Heart left ventricle (tissue), 16 donors: Measurements from ENCODE around the gene SPAG9. TPM values are rescaled to one million over a fixed set of nuclear protein-coding genes. Genes with fewer than 3 reads are reported as not detected.

Source experiments
- ATAC-seq, 4 donors: fragments of 200-7000 bp; cut with Tn5 transposase; one replicate each; pipeline ENCODE4 v1.9.1; 2020 to 2022; ENCODE audit warnings: moderate library complexity in 4 of 4, mild to moderate bottlenecking in 3 of 4, moderate number of reproducible peaks in 1 of 4
- DNase-seq, 5 donors: peaks; one replicate each; pipeline ENCODE4 v3.0.0-alpha.2; 2020
- H3K27ac ChIP-seq, 12 donors: fragments of 200-600 bp; sonication (generic) in 4 of 12; one replicate each; pipeline versions ENCODE4 v1.5.0 to v1.8.0; 2016 to 2022; ENCODE audit warnings: mild to moderate bottlenecking in 2 of 12
- H3K27me3 ChIP-seq, 9 donors: fragments of 200-600 bp; sonication (generic) in 2 of 9; one replicate each; pipeline versions ENCODE4 v1.5.1 to v1.8.0; 2016 to 2022; ENCODE audit warnings: mild to moderate bottlenecking in 3 of 9
- H3K36me3 ChIP-seq, 9 donors: fragments of 200-600 bp; sonication (generic) in 2 of 9; one replicate each; pipeline versions ENCODE4 v1.5.0 to v1.8.0; 2018 to 2022; ENCODE audit warnings: mild to moderate bottlenecking in 2 of 9
- H3K4me1 ChIP-seq, 12 donors: fragments of 200-600 bp; sonication (generic) in 4 of 12; one replicate each; pipeline versions ENCODE4 v1.5.0 to v1.8.0; 2016 to 2022; ENCODE audit warnings: mild to moderate bottlenecking in 3 of 12
- H3K4me3 ChIP-seq, 12 donors: fragments of 200-600 bp; sonication (generic) in 4 of 12; one replicate each; pipeline versions ENCODE4 v1.5.0 to v1.8.0; 2017 to 2022; ENCODE audit warnings: mild to moderate bottlenecking in 9 of 12, moderate library complexity in 4 of 12
- H3K9me3 ChIP-seq, 12 donors: fragments of 200-600 bp; sonication (generic) in 4 of 12; one replicate each; pipeline versions ENCODE4 v1.5.0 to v1.8.0; 2016 to 2022; ENCODE audit warnings: mild to moderate bottlenecking in 1 of 12
- POLR2A ChIP-seq, 2 donors: fragments of 450-650 bp; IDR thresholded peaks; one replicate each; pipeline ENCODE4 v1.6.1; 2017; ENCODE audit warnings: antibody characterized with exemption in 2 of 2, mild to moderate bottlenecking in 2 of 2, moderate library complexity in 2 of 2
- WGBS, 4 donors: extraction: QIAGEN DNeasy Blood & Tissue Kit in 2 of 4; methylation state at CpG; one replicate each; pipeline versions ENCODE4 v1.1.5 to v1.1.7; 2013 to 2018; 5-methylcytosine and 5-hydroxymethylcytosine counted together
- intact Hi-C, 10 donors: fragments of 100-400 bp; cut with DNase I; formaldehyde crosslinking; loops; one replicate each; pipeline versions ENCODE4 v1.11.1 to v1.14.2; 2022
- polyA plus RNA-seq, 2 donors: library from polyadenylated mRNA; stranded (reverse); fragments of 200-250 nt; gene quantifications; one replicate each; pipeline ENCODE4 v1.2.3, GENCODE V29; 2013
- total RNA-seq, 9 donors: library from RNA; depleted of rRNA in 2 of 9; stranded (reverse); fragments of >200 nt in 2 of 9; fragmentation: NEBNext Ultra II Directional in 3 of 9; extraction: Animal tissue kit (Norgen Biotek cat#: 25700) in 3 of 9; gene quantifications; one replicate each; pipeline versions ENCODE4 v1.1.0 to v1.2.4, GENCODE V29; 2016 to 2023
- TF ChIP-seq, protein P1 (sequence below), 12 donors: fragments of 200-600 bp; sonication (generic) in 4 of 12; IDR thresholded peaks; one replicate each; pipeline versions ENCODE4 v1.5.0 to v1.8.0; 2018 to 2022; ENCODE audit warnings: antibody characterized with exemption in 12 of 12, mild to moderate bottlenecking in 5 of 12
- donor health status: ischemic (EF 13 %, LVEDD 7.1; RV severe dilation, severe dysfunction).
- donor health status: healthy with polysubstance abuse.
- donor health status: DM: no; HTN: yes; CAD: no.
- donor health status: DM: no; HTN: no; CAD: no.
- donor health status: ischemic (EF 25% LVEDD 6.9; RV normal size, moderate dysfunction).
- donor health status: ischemic (EF 25% LVEDD 5.7; RV mildly dilated, moderate dysfunction).
- donor health status: healthy.
- donor health status: DM: yes; HTN: yes; CAD: no.
- donor health status: ischemic (EF 35%, LVEDD 5.7; RV mildly dilated, moderate dysfunction).
- donor health status: nonischemic (EF 11% LVEDD 7.7; RV severe dilation, severe dysfunction).
- donor health status: DM: yes; HTN: yes; CAD: no.
- donor health status: PGD.
- donor health status: ischemic (EF 29% LVEDD 5.4; RV normal size, mild dysfunction).
- donor health status: nonischemic (EF 23%, LVEDD 6.1; RV moderate dilation, normal function).

SPAG9 gene
- total and polyA plus RNA-seq, 11 donors: 15.9 to 65.4 (median 52.9) TPM

- 0 to 1% (median 0%) methylated on average over 28 to 98 of the region's 98 CpGs for WGBS, 4 donors
- H3K36me3 ChIP-seq: peaks cover 0 to 60% (median 42%) of the 10 kb centered on the region in 9 donors
These were observed 45.7 kb upstream of the SPAG9 start, which contains the start of gene NME2 for GRCh38 chr17:51166198-51166986. TSS of gene NME2 (plus strand) at chr17:51166411. CDS start at chr17:51166831, 420 bp downstream.

GRCh38 chr17:51165680-51166197 is 45.1 kb upstream of the SPAG9 start:
- Histone ChIP-seq H3K4me1 (peaks cover 0 to 20% (median 14%) of the 10 kb centered on the region in 12 donors), H3K4me3 (peak overlapping the region; percentile 76 to 95 (median 90)), H3K9me3 (no peaks in the 10 kb centered on the region), H3K36me3 (peaks cover 0 to 60% (median 42%) of the 10 kb centered on the region in 9 donors), H3K27ac (peak overlapping the region; percentile 73 to 99 (median 95)), H3K27me3 (no peaks in the 10 kb centered on the region)
- peak in 3 of 5 donors; percentile 36 to 63 (median 46) for DNase-seq
- ATAC-seq: peak; percentile 4 to 11 (median 5)
- intact Hi-C loops: loop anchor here in 4 of 10 donors (1.0 to 10.0 kb wide), 3 partner anchors 12 to 301 kb away; partner anchors contain the start of genes TOB1 (in 2 of the 4) and NME1 (in 1 of the 4)
- WGBS, 4 donors: 5 to 12% (median 8%) methylated on average over 18 to 21 of the region's 21 CpGs
- TF ChIP-seq, protein P1, sequence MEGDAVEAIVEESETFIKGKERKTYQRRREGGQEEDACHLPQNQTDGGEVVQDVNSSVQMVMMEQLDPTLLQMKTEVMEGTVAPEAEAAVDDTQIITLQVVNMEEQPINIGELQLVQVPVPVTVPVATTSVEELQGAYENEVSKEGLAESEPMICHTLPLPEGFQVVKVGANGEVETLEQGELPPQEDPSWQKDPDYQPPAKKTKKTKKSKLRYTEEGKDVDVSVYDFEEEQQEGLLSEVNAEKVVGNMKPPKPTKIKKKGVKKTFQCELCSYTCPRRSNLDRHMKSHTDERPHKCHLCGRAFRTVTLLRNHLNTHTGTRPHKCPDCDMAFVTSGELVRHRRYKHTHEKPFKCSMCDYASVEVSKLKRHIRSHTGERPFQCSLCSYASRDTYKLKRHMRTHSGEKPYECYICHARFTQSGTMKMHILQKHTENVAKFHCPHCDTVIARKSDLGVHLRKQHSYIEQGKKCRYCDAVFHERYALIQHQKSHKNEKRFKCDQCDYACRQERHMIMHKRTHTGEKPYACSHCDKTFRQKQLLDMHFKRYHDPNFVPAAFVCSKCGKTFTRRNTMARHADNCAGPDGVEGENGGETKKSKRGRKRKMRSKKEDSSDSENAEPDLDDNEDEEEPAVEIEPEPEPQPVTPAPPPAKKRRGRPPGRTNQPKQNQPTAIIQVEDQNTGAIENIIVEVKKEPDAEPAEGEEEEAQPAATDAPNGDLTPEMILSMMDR (IDR thresholded peaks at IDR 0.05): no peak
- TF ChIP-seq POLR2A (IDR thresholded peaks at IDR 0.05): no peak

More at GRCh38 chr17:51166198-51166986, 45.7 kb upstream of the SPAG9 start, which contains the start of gene NME2:
- Histone ChIP-seq H3K4me3 (peak within 1 kb of the TSS; percentile 76 to 95 (median 90)), H3K27ac (peak within 1 kb of the TSS; percentile 73 to 99 (median 95)), H3K4me1 (peaks cover 0 to 20% (median 14%) of the 10 kb centered on the region in 12 donors), H3K27me3 (no peaks in the 10 kb centered on the region), H3K9me3 (no peaks in the 10 kb centered on the region)
- TF ChIP-seq, protein P1 (IDR thresholded peaks at IDR 0.05): no peak
- TF ChIP-seq POLR2A (IDR thresholded peaks at IDR 0.05): peak in 1 of 2 donors; percentile 65
- intact Hi-C loops: loop anchor here in 4 of 10 donors (1.0 to 10.0 kb wide), 3 partner anchors 13 to 302 kb away; partner anchors contain the start of genes TOB1 (in 2 of the 4) and NME1 (in 1 of the 4)
- DNase-seq (peak; percentile 91 to 95 (median 94)), ATAC-seq (peak; percentile 89 to 97 (median 97))

DNA sequence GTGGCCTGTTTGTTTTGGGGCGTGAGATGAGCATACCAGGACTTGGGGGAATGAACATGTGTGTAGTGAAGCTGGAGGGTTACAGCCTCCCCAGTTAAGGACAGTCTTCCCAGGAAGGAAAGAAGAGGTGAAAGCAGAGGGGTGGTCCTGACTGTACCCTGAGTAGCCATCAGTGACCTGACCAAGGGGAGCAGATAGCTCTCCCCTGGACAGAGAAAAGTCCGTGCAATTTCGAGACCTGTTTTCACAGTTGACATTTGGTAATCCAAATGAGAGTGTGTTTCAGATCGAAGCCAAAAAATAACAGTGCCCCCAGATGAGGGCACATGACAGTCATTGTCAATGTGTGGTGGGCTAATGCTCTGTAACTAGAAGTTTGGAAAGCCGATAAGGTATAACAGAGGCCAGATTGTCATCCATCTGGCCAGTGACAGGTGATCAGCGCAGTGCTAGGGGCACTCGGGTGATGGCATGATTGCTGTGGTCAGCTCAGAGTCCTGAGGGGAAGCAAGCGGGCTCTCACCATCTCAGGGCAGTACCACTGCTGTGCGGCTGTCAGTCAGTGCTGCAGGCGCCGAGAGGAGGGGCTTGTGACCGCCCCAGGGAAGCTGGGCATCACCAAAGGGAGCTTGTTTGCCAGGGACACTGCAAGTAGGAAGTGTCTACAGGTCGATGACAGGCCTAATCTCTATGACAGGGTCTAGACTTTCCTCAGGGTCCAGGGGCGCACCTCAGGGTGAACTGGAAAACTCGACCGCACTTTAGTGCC is 44.4 kb upstream of the SPAG9 start:
- WGBS, 4 donors: 59 to 71% (median 67%) methylated on average over 12 to 16 of the region's 16 CpGs
- peaks cover 0 to 60% (median 40%) of the 10 kb centered on the region in 9 donors for H3K36me3 ChIP-seq
- peaks cover 0 to 20% (median 14%) of the 10 kb centered on the region in 12 donors for H3K4me1 ChIP-seq
- peak overlapping the region in 10 of 12 donors; percentile 81 to 95 (median 92) for H3K4me3 ChIP-seq
- peak in 2 of 4 donors; percentile 3 to 8 for ATAC-seq
- TF ChIP-seq, protein P1 (IDR thresholded peaks at IDR 0.05): no peak
- no peak for TF ChIP-seq POLR2A (IDR thresholded peaks at IDR 0.05)
- intact Hi-C loops: loop anchor here in 4 of 10 donors (5.0 to 10.0 kb wide), 2 partner anchors 163 to 300 kb away; partner anchors contain the start of gene TOB1 (in 2 of the 4)
- peak overlapping the region in 10 of 12 donors; percentile 88 to 99 (median 95) for H3K27ac ChIP-seq
- no peaks in the 10 kb centered on the region for H3K27me3 ChIP-seq
- H3K9me3 ChIP-seq: no peaks in the 10 kb centered on the region
- peak in 2 of 5 donors; percentile 18 to 52 for DNase-seq
